ENCODE data around the gene TEAD2. TPM values are rescaled to one million over a fixed set of nuclear protein-coding genes. Genes with fewer than 3 reads are reported as not detected.

The TEAD2 gene
- total and polyA plus RNA-seq, 9 of the 15 experiments (the other 6 are each of a cell fraction or from before 2014, with no cell fraction given) = 1.6 to 27.0 (median 13.9) TPM

DNA sequence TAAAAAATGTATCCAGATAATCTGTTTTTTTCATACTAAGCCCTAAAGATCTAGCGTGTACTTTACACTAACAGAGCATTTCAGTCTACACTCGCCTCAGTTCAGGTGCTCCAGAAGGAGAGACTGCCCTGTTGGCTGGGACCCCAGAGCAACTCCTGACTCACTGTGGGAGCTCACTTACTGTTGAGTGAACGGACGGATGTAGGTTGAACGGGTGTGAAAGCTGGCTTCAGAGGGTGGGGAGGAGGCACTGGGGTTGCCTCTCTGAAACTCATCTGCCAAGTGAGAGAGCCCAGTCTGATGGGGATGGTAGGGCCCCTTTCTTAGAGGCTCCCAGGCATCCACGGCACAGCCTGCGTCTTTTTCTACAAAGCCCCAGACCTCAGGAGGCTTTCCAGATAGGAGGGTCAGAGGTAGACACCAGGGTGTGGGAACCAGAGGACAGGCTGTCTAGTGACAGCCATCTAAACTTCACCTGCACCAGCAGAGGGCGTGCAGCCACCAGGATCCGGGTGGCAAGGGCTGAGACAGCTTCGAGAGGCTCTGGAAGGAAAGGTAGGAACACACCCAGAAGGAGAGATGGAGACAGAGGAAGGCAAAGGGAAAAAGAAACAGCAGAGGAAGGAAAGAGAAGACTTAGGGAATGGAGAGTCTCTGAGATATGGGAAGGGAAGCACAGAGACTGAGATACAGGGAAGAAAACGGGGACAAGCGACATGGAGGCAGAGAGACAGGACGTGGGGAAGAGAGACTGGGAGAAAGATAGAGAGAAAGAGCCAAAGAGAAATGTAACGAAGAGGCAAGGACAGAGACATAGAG lies 29.6 kb upstream of the TEAD2 start (continued):
- no peak for TF ChIP-seq HNRNPLL (IDR thresholded peaks at IDR 0.05; ENCODE audit: low read depth, low read length, poor library complexity, severe bottlenecking)
- TF ChIP-seq, protein P1, sequence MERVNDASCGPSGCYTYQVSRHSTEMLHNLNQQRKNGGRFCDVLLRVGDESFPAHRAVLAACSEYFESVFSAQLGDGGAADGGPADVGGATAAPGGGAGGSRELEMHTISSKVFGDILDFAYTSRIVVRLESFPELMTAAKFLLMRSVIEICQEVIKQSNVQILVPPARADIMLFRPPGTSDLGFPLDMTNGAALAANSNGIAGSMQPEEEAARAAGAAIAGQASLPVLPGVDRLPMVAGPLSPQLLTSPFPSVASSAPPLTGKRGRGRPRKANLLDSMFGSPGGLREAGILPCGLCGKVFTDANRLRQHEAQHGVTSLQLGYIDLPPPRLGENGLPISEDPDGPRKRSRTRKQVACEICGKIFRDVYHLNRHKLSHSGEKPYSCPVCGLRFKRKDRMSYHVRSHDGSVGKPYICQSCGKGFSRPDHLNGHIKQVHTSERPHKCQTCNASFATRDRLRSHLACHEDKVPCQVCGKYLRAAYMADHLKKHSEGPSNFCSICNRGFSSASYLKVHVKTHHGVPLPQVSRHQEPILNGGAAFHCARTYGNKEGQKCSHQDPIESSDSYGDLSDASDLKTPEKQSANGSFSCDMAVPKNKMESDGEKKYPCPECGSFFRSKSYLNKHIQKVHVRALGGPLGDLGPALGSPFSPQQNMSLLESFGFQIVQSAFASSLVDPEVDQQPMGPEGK (CRISPR knock-in tag; IDR thresholded peaks at IDR 0.05; ENCODE audit: borderline replicate concordance) = no peak
- TF ChIP-seq MTA1 (IDR thresholded peaks at IDR 0.05; ENCODE audit: borderline replicate concordance) = peak; percentile 55; the same call in 1 of the 2 replicates
- TF ChIP-seq POLR2B (IDR thresholded peaks at IDR 0.05; ENCODE audit: low read depth, partially characterized antibody) = peak; percentile 42
- 0 out of 2 replicates have a peak, but pooled peaks have one; percentile 45 for TF ChIP-seq HDAC2 (IDR thresholded peaks at IDR 0.05)
- TF ChIP-seq, protein P2, sequence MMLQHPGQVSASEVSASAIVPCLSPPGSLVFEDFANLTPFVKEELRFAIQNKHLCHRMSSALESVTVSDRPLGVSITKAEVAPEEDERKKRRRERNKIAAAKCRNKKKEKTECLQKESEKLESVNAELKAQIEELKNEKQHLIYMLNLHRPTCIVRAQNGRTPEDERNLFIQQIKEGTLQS (IDR thresholded peaks at IDR 0.05) = no peak
- TF ChIP-seq, protein P2 (CRISPR knock-in tag; conservative IDR thresholded peaks at IDR 0.05) = no peak
- TF ChIP-seq ZNF140 (CRISPR knock-in tag; IDR thresholded peaks at IDR 0.05) = no peak
- TF ChIP-seq DIDO1 (tag; IDR thresholded peaks at IDR 0.05; ENCODE audit: low read depth) = no peak
- TF ChIP-seq CREM (IDR thresholded peaks at IDR 0.05; ENCODE audit: low read depth) = peak; percentile 44; the same call in 1 of the 2 replicates
- TF ChIP-seq PHTF2 (CRISPR knock-in tag; IDR thresholded peaks at IDR 0.05) = no peak
- peak; percentile 95; the same call in 1 of the 2 replicates for TF ChIP-seq HLTF (IDR thresholded peaks at IDR 0.05)
- no peak for TF ChIP-seq NEUROD1 (IDR thresholded peaks at IDR 0.05; ENCODE audit: borderline replicate concordance, low read depth, low read length, partially characterized antibody)
- no peak for TF ChIP-seq KLF1 (tag; IDR thresholded peaks at IDR 0.05)
- TF ChIP-seq DNMT1 (IDR thresholded peaks at IDR 0.05) = peak; percentile 93; the same call in 1 of the 2 replicates
- 0 out of 2 replicates have a peak, but pooled peaks have one; percentile 11 for TF ChIP-seq BHLHE40 (IDR thresholded peaks at IDR 0.05; ENCODE audit: low read length)
- TF ChIP-seq, protein P3, sequence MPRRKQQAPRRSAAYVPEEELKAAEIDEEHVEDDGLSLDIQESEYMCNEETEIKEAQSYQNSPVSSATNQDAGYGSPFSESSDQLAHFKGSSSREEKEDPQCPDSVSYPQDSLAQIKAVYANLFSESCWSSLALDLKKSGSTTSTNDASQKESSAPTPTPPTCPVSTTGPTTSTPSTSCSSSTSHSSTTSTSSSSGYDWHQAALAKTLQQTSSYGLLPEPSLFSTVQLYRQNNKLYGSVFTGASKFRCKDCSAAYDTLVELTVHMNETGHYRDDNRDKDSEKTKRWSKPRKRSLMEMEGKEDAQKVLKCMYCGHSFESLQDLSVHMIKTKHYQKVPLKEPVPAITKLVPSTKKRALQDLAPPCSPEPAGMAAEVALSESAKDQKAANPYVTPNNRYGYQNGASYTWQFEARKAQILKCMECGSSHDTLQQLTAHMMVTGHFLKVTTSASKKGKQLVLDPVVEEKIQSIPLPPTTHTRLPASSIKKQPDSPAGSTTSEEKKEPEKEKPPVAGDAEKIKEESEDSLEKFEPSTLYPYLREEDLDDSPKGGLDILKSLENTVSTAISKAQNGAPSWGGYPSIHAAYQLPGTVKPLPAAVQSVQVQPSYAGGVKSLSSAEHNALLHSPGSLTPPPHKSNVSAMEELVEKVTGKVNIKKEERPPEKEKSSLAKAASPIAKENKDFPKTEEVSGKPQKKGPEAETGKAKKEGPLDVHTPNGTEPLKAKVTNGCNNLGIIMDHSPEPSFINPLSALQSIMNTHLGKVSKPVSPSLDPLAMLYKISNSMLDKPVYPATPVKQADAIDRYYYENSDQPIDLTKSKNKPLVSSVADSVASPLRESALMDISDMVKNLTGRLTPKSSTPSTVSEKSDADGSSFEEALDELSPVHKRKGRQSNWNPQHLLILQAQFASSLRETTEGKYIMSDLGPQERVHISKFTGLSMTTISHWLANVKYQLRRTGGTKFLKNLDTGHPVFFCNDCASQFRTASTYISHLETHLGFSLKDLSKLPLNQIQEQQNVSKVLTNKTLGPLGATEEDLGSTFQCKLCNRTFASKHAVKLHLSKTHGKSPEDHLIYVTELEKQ (CRISPR knock-in tag; IDR thresholded peaks at IDR 0.05) = no peak
- TF ChIP-seq, protein P4, sequence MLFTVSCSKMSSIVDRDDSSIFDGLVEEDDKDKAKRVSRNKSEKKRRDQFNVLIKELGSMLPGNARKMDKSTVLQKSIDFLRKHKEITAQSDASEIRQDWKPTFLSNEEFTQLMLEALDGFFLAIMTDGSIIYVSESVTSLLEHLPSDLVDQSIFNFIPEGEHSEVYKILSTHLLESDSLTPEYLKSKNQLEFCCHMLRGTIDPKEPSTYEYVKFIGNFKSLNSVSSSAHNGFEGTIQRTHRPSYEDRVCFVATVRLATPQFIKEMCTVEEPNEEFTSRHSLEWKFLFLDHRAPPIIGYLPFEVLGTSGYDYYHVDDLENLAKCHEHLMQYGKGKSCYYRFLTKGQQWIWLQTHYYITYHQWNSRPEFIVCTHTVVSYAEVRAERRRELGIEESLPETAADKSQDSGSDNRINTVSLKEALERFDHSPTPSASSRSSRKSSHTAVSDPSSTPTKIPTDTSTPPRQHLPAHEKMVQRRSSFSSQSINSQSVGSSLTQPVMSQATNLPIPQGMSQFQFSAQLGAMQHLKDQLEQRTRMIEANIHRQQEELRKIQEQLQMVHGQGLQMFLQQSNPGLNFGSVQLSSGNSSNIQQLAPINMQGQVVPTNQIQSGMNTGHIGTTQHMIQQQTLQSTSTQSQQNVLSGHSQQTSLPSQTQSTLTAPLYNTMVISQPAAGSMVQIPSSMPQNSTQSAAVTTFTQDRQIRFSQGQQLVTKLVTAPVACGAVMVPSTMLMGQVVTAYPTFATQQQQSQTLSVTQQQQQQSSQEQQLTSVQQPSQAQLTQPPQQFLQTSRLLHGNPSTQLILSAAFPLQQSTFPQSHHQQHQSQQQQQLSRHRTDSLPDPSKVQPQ (CRISPR knock-in tag; IDR thresholded peaks at IDR 0.05; ENCODE audit: borderline replicate concordance) = no peak
- no peak for TF ChIP-seq PRMT5 (CRISPR knock-in tag; IDR thresholded peaks at IDR 0.05)

All from K562 (cell line).